Measurements from ENCODE around the gene STKLD1. TPM values are rescaled to one million over a fixed set of nuclear protein-coding genes. Genes with fewer than 3 reads are reported as not detected.

Gene STKLD1
- total and polyA plus RNA-seq, 9 of the 15 experiments (the other 6 are each of a cell fraction or from before 2014, with no cell fraction given) = 0.10 to 0.65 (median 0.33) TPM; not detected in 2

GRCh38 chr9:133375116-133375723 lies 946 bp upstream of the STKLD1 start (continued):
- TF ChIP-seq ZBTB43 (CRISPR knock-in tag; IDR thresholded peaks at IDR 0.05) (no peak), ZNF316 (IDR thresholded peaks at IDR 0.05) (no peak), FOXA1 (IDR thresholded peaks at IDR 0.05; ENCODE audit: borderline replicate concordance) (no peak), BRD4 (IDR thresholded peaks at IDR 0.05) (peak; percentile 75; the same call in 1 of the 2 replicates), ZBTB11 (CRISPR knock-in tag; IDR thresholded peaks at IDR 0.05) (no peak), RBM34 (IDR thresholded peaks at IDR 0.05; ENCODE audit: borderline replicate concordance, insufficient read depth, low read length) (no peak), SNRNP70 (optimal IDR thresholded peaks at IDR 0.05; ENCODE audit: low read depth, low read length) (no peak), ILK (tag; IDR thresholded peaks at IDR 0.05; ENCODE audit: borderline replicate concordance, low read depth) (no peak), CTCFL (IDR thresholded peaks at IDR 0.05; ENCODE audit: borderline replicate concordance, insufficient read depth, low read depth, low read length, poor library complexity, severe bottlenecking) (peak; percentile 25), HDAC8 (tag; IDR thresholded peaks at IDR 0.05) (no peak), RHOXF2B (CRISPR knock-in tag; conservative IDR thresholded peaks at IDR 0.05) (no peak), IRF9 (tag; IDR thresholded peaks at IDR 0.05) (no peak), MCM2 (IDR thresholded peaks at IDR 0.05; ENCODE audit: low read depth) (no peak), CREB3 (tag; conservative IDR thresholded peaks at IDR 0.05; ENCODE audit: low read depth) (no peak), ADNP (tag; IDR thresholded peaks at IDR 0.05) (no peak), ZNF57 (CRISPR knock-in tag; IDR thresholded peaks at IDR 0.05) (no peak), KLF6 (CRISPR knock-in tag; IDR thresholded peaks at IDR 0.05; ENCODE audit: borderline replicate concordance) (no peak), TBP (optimal IDR thresholded peaks at IDR 0.05; ENCODE audit: low read depth, low read length) (peak; percentile 10), ZNF384 (IDR thresholded peaks at IDR 0.05; ENCODE audit: low read depth, low read length) (no peak)

Data from K562 (cell line).